Endothelial cell of umbilical vein (primary cell): ENCODE measurements around the gene OTOS. TPM values are rescaled to one million over a fixed set of nuclear protein-coding genes. Genes with fewer than 3 reads are reported as not detected.

Experiments used
- BruUV-seq: library from RNA; stranded (reverse); fragments of 400-500 nt; replicated peaks from 2 replicates; lab custom pipeline; 2021; lab: Mats Ljungman, UMichigan
- CTCF ChIA-PET: fragments of 300-600, 350-600 bp; sonication (Branson Sonifier 250); formaldehyde crosslinking; loops from one replicate; lab custom pipeline; 2021; ENCODE audit warnings: antibody characterized with exemption, inconsistent platforms; lab: Charles Lee
- POLR2A ChIA-PET: fragments of 300-600, 350-600 bp; sonication (Branson Sonifier 250); formaldehyde crosslinking; loops from one replicate; lab custom pipeline; 2021; ENCODE audit warnings: antibody characterized with exemption, inconsistent platforms; lab: Charles Lee
- DNase-seq: peaks from one replicate; pipeline ENCODE4 v3.0.0-alpha.2; 2011; ENCODE audit warnings: low read depth, low spot score
- FAIRE-seq: peaks from 2 replicates; lab custom pipeline; 2011; peaks lifted over from hg19 to GRCh38; lab: Jason Lieb, UNC
- H2AFZ ChIP-seq: 2 replicates; pipeline ENCODE4 v1.6.0; 2012; ENCODE audit warnings: low read depth, low read length, control low read depth, inconsistent platforms
- H3K27ac ChIP-seq: 2 replicates; pipeline ENCODE4 v1.5.1; 2011; ENCODE audit warnings: low read depth, mild to moderate bottlenecking, control low read depth, low read length, moderate library complexity; ENCODE audit not compliant: insufficient read depth
- H3K27me3 ChIP-seq, 2 experiments: 2 replicates each; pipeline versions ENCODE4 v1.6.0 to v1.6.1; 2011; ENCODE audit warnings: low read length in 2 of 2, mixed read lengths in 1 of 2; ENCODE audit not compliant: control insufficient read depth in 2 of 2, insufficient read depth in 2 of 2
- H3K36me3 ChIP-seq, 2 experiments: 2 replicates in 1 of 2; 3 replicates in 1 of 2; pipeline ENCODE4 v1.5.1; 2011; ENCODE audit warnings: low read length in 2 of 2, mild to moderate bottlenecking in 1 of 2, moderate library complexity in 1 of 2; ENCODE audit not compliant: control insufficient read depth in 2 of 2, insufficient read depth in 2 of 2; ENCODE audit errors: extremely low read depth in 1 of 2
- H3K4me1 ChIP-seq: 3 replicates; pipeline ENCODE4 v1.5.1; 2011; ENCODE audit warnings: mild to moderate bottlenecking, low read length; ENCODE audit not compliant: control insufficient read depth, insufficient read depth; ENCODE audit errors: extremely low read depth
- H3K4me2 ChIP-seq: 2 replicates; pipeline ENCODE4 v1.6.1; 2011; ENCODE audit warnings: low read length, control low read depth, mixed read lengths; ENCODE audit not compliant: insufficient read depth
- H3K4me3 ChIP-seq, 3 experiments: fragments of 200-600 bp in 1 of 3; sonication (generic), shearing (Covaris generic) in 1 of 3; replicated peaks in 1 of 3; 2 replicates each; pipeline ENCODE4 v1.5.1; 2011 to 2016; ENCODE audit warnings: control low read depth in 3 of 3, low read length in 3 of 3, mild to moderate bottlenecking in 2 of 3, inconsistent platforms in 1 of 3, low read depth in 1 of 3, moderate library complexity in 1 of 3; ENCODE audit not compliant: insufficient read depth in 1 of 3
- H3K79me2 ChIP-seq: 2 replicates; pipeline ENCODE4 v1.6.0; 2012; ENCODE audit warnings: low read length, inconsistent platforms; ENCODE audit not compliant: control insufficient read depth, insufficient read depth
- H3K9ac ChIP-seq: replicated peaks from 2 replicates; pipeline ENCODE3; 2011; ENCODE audit warnings: low read length, control low read depth; ENCODE audit not compliant: insufficient read depth; ENCODE audit errors: extremely low read depth
- H3K9me1 ChIP-seq: replicated peaks from 3 replicates; pipeline ENCODE4 v1.6.0; 2011; ENCODE audit warnings: mild to moderate bottlenecking, low read length; ENCODE audit not compliant: control insufficient read depth, insufficient read depth; ENCODE audit errors: extremely low read depth
- H3K9me3 ChIP-seq: replicated peaks from 2 replicates; pipeline ENCODE4 v1.5.1; 2012; ENCODE audit warnings: low read length, inconsistent platforms; ENCODE audit not compliant: control insufficient read depth, insufficient read depth
- H4K20me1 ChIP-seq: replicated peaks from 2 replicates; pipeline ENCODE3; 2011; ENCODE audit warnings: mild to moderate bottlenecking, low read length; ENCODE audit not compliant: control insufficient read depth, insufficient read depth; ENCODE audit errors: extremely low read depth
- CTCF ChIP-seq, 2 donors: IDR thresholded peaks; 1 replicate in 1 of 2; 2 replicates in 1 of 2; pipeline ENCODE4 v1.5.1; 2011; ENCODE audit warnings: low read length in 2 of 2, mild to moderate bottlenecking in 2 of 2, moderate library complexity in 2 of 2, control low read depth in 1 of 2, inconsistent platforms in 1 of 2, low read depth in 1 of 2; ENCODE audit not compliant: insufficient read depth in 1 of 2; ENCODE audit errors: extremely low read depth in 1 of 2
- EZH2 ChIP-seq: IDR thresholded peaks from 2 replicates; pipeline ENCODE4 v1.6.1; 2012; ENCODE audit warnings: borderline replicate concordance, low read depth, mild to moderate bottlenecking, moderate library complexity, low read length, inconsistent platforms; ENCODE audit not compliant: severe bottlenecking
- FOS ChIP-seq: IDR thresholded peaks from 2 replicates; pipeline ENCODE4 v1.6.1; 2011; ENCODE audit warnings: mild to moderate bottlenecking, low read length, moderate library complexity, borderline replicate concordance; ENCODE audit not compliant: insufficient read depth
- GATA2 ChIP-seq: IDR thresholded peaks from 2 replicates; pipeline ENCODE4 v1.7.0; 2011; ENCODE audit warnings: low read depth, mild to moderate bottlenecking, moderate library complexity, mixed read lengths, low read length; ENCODE audit not compliant: insufficient read length, insufficient read depth
- JUN ChIP-seq: IDR thresholded peaks from 2 replicates; pipeline ENCODE4 v1.6.1; 2011; ENCODE audit warnings: borderline replicate concordance, low read depth; ENCODE audit not compliant: insufficient read length, insufficient read depth
- MAX ChIP-seq: IDR thresholded peaks from 2 replicates; pipeline ENCODE4 v1.6.1; 2011; ENCODE audit not compliant: insufficient read depth, insufficient read length
- MYC ChIP-seq: IDR thresholded peaks from one replicate; pipeline ENCODE4 v1.6.1; 2011; ENCODE audit warnings: mild to moderate bottlenecking, low read depth, low read length
- POLR2A ChIP-seq: IDR thresholded peaks from 2 replicates; pipeline ENCODE4 v1.6.1; 2012; ENCODE audit warnings: low read depth, mild to moderate bottlenecking, control low read depth, low read length
- POLR2AphosphoS5 ChIP-seq: IDR thresholded peaks from 2 replicates; pipeline ENCODE4 v1.6.1; 2012; ENCODE audit warnings: low read depth, mild to moderate bottlenecking, control low read depth, low read length, moderate library complexity; ENCODE audit not compliant: insufficient read depth
- dilution Hi-C: fragments of 300-500 bp; cut with MboI; formaldehyde crosslinking; loops from one replicate; pipeline ENCODE4 v1.15.0; 2019; ENCODE audit warnings: low sequenced_read_pairs; ENCODE audit not compliant: extremely low pct_ligation_motif_present
- intact Hi-C: fragments of 100-400 bp; cut with micrococcal nuclease; formaldehyde crosslinking; loops from one replicate; pipeline ENCODE4 v1.10.0; 2022
- polyA plus RNA-seq, 4 experiments: library from polyadenylated mRNA; depleted of rRNA in 3 of 4; stranded (reverse) in 3 of 4; unstranded in 1 of 4; fragments of >200 nt; gene quantifications; 2 replicates each; pipeline versions ENCODE4 v1.2.1 to v1.2.3, GENCODE V29; 2011 to 2012; ENCODE audit warnings: missing spikeins in 1 of 4
- total RNA-seq: library from RNA; stranded (reverse); gene quantifications from 2 replicates; pipeline ENCODE4 v1.2.3, GENCODE V29; 2021

Gene OTOS
- total and polyA plus RNA-seq, 2 donors (not counting 3 experiments of a cell fraction or from before 2014, with no cell fraction given), result not detected

- DNase-seq (no peak), FAIRE-seq (no peak)
- CTCF ChIA-PET, result no interaction called here
- Histone ChIP-seq H3K9ac (peak overlapping the region; percentile 42), H3K4me3 (peak overlapping the region; percentile 55 to 71 (median 59)), H3K4me2 (peak overlapping the region; percentile 72), H3K79me2 (peaks cover 23% of the 10 kb centered on the region), H3K9me1 (no peaks in the 10 kb centered on the region), H3K36me3 (peaks cover 5 to 11% of the 10 kb centered on the region in 2 experiments), H3K4me1 (peaks cover 9% of the 10 kb centered on the region), H3K9me3 (no peaks in the 10 kb centered on the region), H4K20me1 (no peaks in the 10 kb centered on the region), H3K27ac (no peak overlapping the region), H2AFZ (peak overlapping the region; percentile 98), H3K27me3 (no peaks in the 10 kb centered on the region)
- intact Hi-C loops, result loop anchor here (1.0 to 5.0 kb wide), 2 partner anchors 111 to 734 kb away; partner anchors contain the start of genes HDAC4 and NDUFA10
- dilution Hi-C loops, result no loop called here
- no peak for TF ChIP-seq POLR2AphosphoS5
- TF ChIP-seq MYC, result no peak
- TF ChIP-seq MAX, result no peak
- no peak for TF ChIP-seq FOS
- TF ChIP-seq CTCF (IDR thresholded peaks at IDR 0.05; ENCODE audit: extremely low read depth in 1 of 2, insufficient read depth in 1 of 2, low read depth in 1 of 2, low read length in 2 of 2), result no peak
- no peak for TF ChIP-seq GATA2
- no peak for TF ChIP-seq JUN
- no peak for TF ChIP-seq EZH2
- TF ChIP-seq POLR2A, result no peak
- POLR2A ChIA-PET, result no interaction called here
- BruUV-seq, result no TSS peak
Observed at GRCh38 chr2:240136671-240137292, 3.7 kb downstream of the OTOS start.
